HG03097 (cell line): ENCODE results near the gene GGCX.

Experiments
- ATAC-seq: cut with Tn5 transposase; IDR thresholded peaks from one replicate; pipeline ENCODE4 v1.9.1; 2021; ENCODE audit not compliant: unreplicated experiment, low FRiP score

The GGCX gene

GRCh38 chr2:85523062-85523902 lies 38.0 kb downstream of the GGCX start:
- no peak for ATAC-seq

- ATAC-seq: no peak
These were observed 39.1 kb downstream of the GGCX start for GRCh38 chr2:85522090-85522647.

- no peak for ATAC-seq
These were observed 44.5 kb downstream of the GGCX start for GRCh38 chr2:85516653-85517389.

- ATAC-seq: no peak
These were observed 47.0 kb downstream of the GGCX start for GRCh38 chr2:85514323-85514722.

GRCh38 chr2:85511008-85511811 lies 50.1 kb downstream of the GGCX start:
- ATAC-seq: no peak

GRCh38 chr2:85506768-85507181 lies 54.5 kb downstream of the GGCX start:
- ATAC-seq: no peak

GRCh38 chr2:85505551-85506238 lies 55.6 kb downstream of the GGCX start:
- ATAC-seq: no peak

- no peak for ATAC-seq
These were observed 56.5 kb downstream of the GGCX start for GRCh38 chr2:85504778-85505261.

GRCh38 chr2:85503851-85504777 lies 57.2 kb downstream of the GGCX start:
- no peak for ATAC-seq

GRCh38 chr2:85503168-85503850 lies 58.0 kb downstream of the GGCX start:
- no peak for ATAC-seq

GRCh38 chr2:85502720-85503119 lies 58.6 kb downstream of the GGCX start:
- ATAC-seq: no peak

- ATAC-seq: no peak
These were observed 60.0 kb downstream of the GGCX start for GRCh38 chr2:85501248-85501647.

GRCh38 chr2:85497944-85498630 lies 63.2 kb downstream of the GGCX start:
- no peak for ATAC-seq

GRCh38 chr2:85496436-85496835 lies 64.9 kb downstream of the GGCX start:
- ATAC-seq: no peak
